HUES6 (cell line): ENCODE results near the gene TRPT1.
A peak's percentile ranks its signal among the peaks of the same experiment; 100 is the strongest.
"Not testable (repeated sequence)": the region's sequence is repeated elsewhere in the genome, so short reads cannot be mapped to it uniquely, and the experiment has no call there.

Source experiments
- H3K27ac ChIP-seq: 2 replicates; pipeline ENCODE4 v1.7.0; 2013; ENCODE audit warnings: low read depth, mild to moderate bottlenecking, low read length, inconsistent platforms
- H3K27me3 ChIP-seq: 2 replicates; pipeline ENCODE4 v1.6.1; 2013; ENCODE audit warnings: low read length; ENCODE audit not compliant: control insufficient read depth, insufficient read depth
- H3K36me3 ChIP-seq: 2 replicates; pipeline ENCODE4 v1.6.1; 2013; ENCODE audit warnings: low read length; ENCODE audit not compliant: control insufficient read depth, insufficient read depth
- H3K4me1 ChIP-seq: 2 replicates; pipeline ENCODE4 v1.6.1; 2013; ENCODE audit warnings: low read length; ENCODE audit not compliant: control insufficient read depth, insufficient read depth
- H3K4me3 ChIP-seq: 2 replicates; pipeline ENCODE4 v1.5.1; 2013; ENCODE audit warnings: low read depth, low read length
- H3K9ac ChIP-seq: one replicate; pipeline ENCODE4 v1.6.1; 2013; ENCODE audit warnings: mild to moderate bottlenecking, low read length
- H3K9me3 ChIP-seq: 2 replicates; pipeline ENCODE4 v1.6.1; 2013; ENCODE audit warnings: low read depth, low read length; ENCODE audit not compliant: control insufficient read depth, insufficient read depth

TRPT1 gene

GRCh38 chr11:64249038-64249437 is 23.1 kb upstream of the TRPT1 start:
- H3K4me1 ChIP-seq: peaks cover 53% of the 10 kb centered on the region
- H3K9ac ChIP-seq: peak overlapping the region; percentile 35
- H3K27me3 ChIP-seq: no peaks in the 10 kb centered on the region
- peaks cover 8% of the 10 kb centered on the region for H3K36me3 ChIP-seq
- no peaks in the 10 kb centered on the region for H3K9me3 ChIP-seq
- H3K27ac ChIP-seq: peak overlapping the region; percentile 56; the same call in 1 of the 2 replicates
- peak overlapping the region; percentile 91; the same call in 1 of the 2 replicates for H3K4me3 ChIP-seq

- Histone ChIP-seq H3K4me3 (peak overlapping the region; percentile 91; the same call in 1 of the 2 replicates), H3K4me1 (peaks cover 52% of the 10 kb centered on the region), H3K9ac (no peak overlapping the region), H3K27ac (peak overlapping the region; percentile 56; the same call in 1 of the 2 replicates), H3K9me3 (no peaks in the 10 kb centered on the region), H3K36me3 (peaks cover 11% of the 10 kb centered on the region), H3K27me3 (no peaks in the 10 kb centered on the region)
Measured at GRCh38 chr11:64248578-64248977, 22.6 kb upstream of the TRPT1 start.

GRCh38 chr11:64247729-64248531 is 21.9 kb upstream of the TRPT1 start:
- Histone ChIP-seq H3K4me3 (peak overlapping the region; percentile 91), H3K4me1 (peaks cover 50% of the 10 kb centered on the region), H3K9ac (peak overlapping the region; percentile 40), H3K9me3 (no peaks in the 10 kb centered on the region), H3K27ac (no peak overlapping the region), H3K36me3 (peaks cover 18% of the 10 kb centered on the region), H3K27me3 (no peaks in the 10 kb centered on the region)

GRCh38 chr11:64246871-64247728 is 21.1 kb upstream of the TRPT1 start, which contains the start of gene PPP1R14B:
PPP1R14B (minus strand) TSS chr11:64246943; CDS start chr11:64246673, 270 bp downstream.
- Histone ChIP-seq H3K27me3 (no peaks in the 10 kb centered on the region), H3K9ac (peak within 1 kb of the TSS; percentile 84), H3K4me1 (peaks cover 48% of the 10 kb centered on the region), H3K9me3 (no peaks in the 10 kb centered on the region), H3K36me3 (peaks cover 19% of the 10 kb centered on the region), H3K27ac (peak within 1 kb of the TSS; percentile 56; the same call in 1 of the 2 replicates), H3K4me3 (peak within 1 kb of the TSS; percentile 91)

GRCh38 chr11:64246621-64246870 is 20.6 kb upstream of the TRPT1 start:
- Histone ChIP-seq H3K9ac (peak overlapping the region; percentile 84), H3K36me3 (peaks cover 19% of the 10 kb centered on the region), H3K4me1 (peaks cover 47% of the 10 kb centered on the region), H3K4me3 (peak overlapping the region; percentile 81; the same call in 1 of the 2 replicates)
- not testable (repeated sequence) for H3K27ac ChIP-seq, H3K27me3 ChIP-seq, H3K9me3 ChIP-seq

- H3K27me3 ChIP-seq: no peaks in the 10 kb centered on the region
- peaks cover 19% of the 10 kb centered on the region for H3K36me3 ChIP-seq
- peak overlapping the region; percentile 84 for H3K9ac ChIP-seq
- peak overlapping the region; percentile 81 for H3K4me3 ChIP-seq
- H3K4me1 ChIP-seq: peaks cover 47% of the 10 kb centered on the region
- H3K27ac ChIP-seq: peak overlapping the region; percentile 17; the same call in 1 of the 2 replicates
- H3K9me3 ChIP-seq: no peaks in the 10 kb centered on the region
Measured at GRCh38 chr11:64245797-64246620, 20.0 kb upstream of the TRPT1 start.

- Histone ChIP-seq H3K36me3 (peaks cover 19% of the 10 kb centered on the region), H3K27ac (no peak overlapping the region; the same call in 1 of the 2 replicates), H3K4me3 (peak overlapping the region; percentile 81), H3K27me3 (no peaks in the 10 kb centered on the region), H3K9ac (peak overlapping the region; percentile 84), H3K9me3 (no peaks in the 10 kb centered on the region), H3K4me1 (peaks cover 44% of the 10 kb centered on the region)
Measured at GRCh38 chr11:64245401-64245796, 19.4 kb upstream of the TRPT1 start.

GRCh38 chr11:64244966-64245365 is 19.0 kb upstream of the TRPT1 start:
- peaks cover 19% of the 10 kb centered on the region for H3K36me3 ChIP-seq
- no peaks in the 10 kb centered on the region for H3K9me3 ChIP-seq
- peak overlapping the region; percentile 81 for H3K4me3 ChIP-seq
- H3K4me1 ChIP-seq: peaks cover 44% of the 10 kb centered on the region
- H3K9ac ChIP-seq: no peak overlapping the region
- no peak overlapping the region; the same call in 1 of the 2 replicates for H3K27ac ChIP-seq
- no peaks in the 10 kb centered on the region for H3K27me3 ChIP-seq

- Histone ChIP-seq H3K27me3 (no peaks in the 10 kb centered on the region), H3K4me1 (peaks cover 39% of the 10 kb centered on the region), H3K27ac (no peak overlapping the region), H3K36me3 (peaks cover 19% of the 10 kb centered on the region), H3K9ac (no peak overlapping the region), H3K9me3 (no peaks in the 10 kb centered on the region), H3K4me3 (no peak overlapping the region)
Measured at GRCh38 chr11:64244107-64244506, 18.1 kb upstream of the TRPT1 start.

GRCh38 chr11:64243236-64243854 is 17.4 kb upstream of the TRPT1 start:
- peaks cover 32% of the 10 kb centered on the region for H3K4me1 ChIP-seq
- H3K9ac ChIP-seq: no peak overlapping the region
- no peak overlapping the region for H3K4me3 ChIP-seq
- no peak overlapping the region for H3K27ac ChIP-seq
- peaks cover 27% of the 10 kb centered on the region for H3K36me3 ChIP-seq
- no peaks in the 10 kb centered on the region for H3K9me3 ChIP-seq
- H3K27me3 ChIP-seq: no peaks in the 10 kb centered on the region
